HepG2 (cell line): ENCODE data around the gene MMP19. TPM values are rescaled to one million over a fixed set of nuclear protein-coding genes. Genes with fewer than 3 reads are reported as not detected.
A peak's percentile ranks its signal among the peaks of the same experiment; 100 is the strongest.

Experiments used
- ATAC-seq: fragments of 200-7000 bp; cut with Tn5 transposase; 3 replicates; pipeline ENCODE4 v1.9.1; 2020; ENCODE audit warnings: mild to moderate bottlenecking, moderate library complexity
- BruUV-seq: library from RNA; stranded (reverse); fragments of 400-500 nt; replicated peaks from 2 replicates; lab custom pipeline; 2021; lab: Mats Ljungman, UMichigan
- CTCF ChIA-PET: fragments of 300-600 bp; formaldehyde crosslinking; extraction: SDS; loops from one replicate; lab custom pipeline; 2021; ENCODE audit warnings: low total read pairs, inconsistent platforms, low intra/inter-chr PET ratio; lab: Yijun Ruan, JAX
- POLR2A ChIA-PET: fragments of 350-600 bp; sonication (Branson Sonifier 250); formaldehyde crosslinking; loops from one replicate; lab custom pipeline; 2020; ENCODE audit warnings: antibody characterized with exemption, inconsistent platforms; lab: Yijun Ruan, JAX
- DNase-seq: peaks from one replicate; pipeline ENCODE4 v3.0.0-alpha.2; 2015; ENCODE audit warnings: low spot score
- FAIRE-seq: peaks from 3 replicates; lab custom pipeline; 2011; peaks lifted over from hg19 to GRCh38; lab: Jason Lieb, UNC
- H2AFZ ChIP-seq: one replicate; pipeline ENCODE4 v1.6.1; 2011; ENCODE audit warnings: low read length, inconsistent platforms
- H3K27ac ChIP-seq: fragments of 300-600 bp; 3 replicates; pipeline ENCODE4 v1.8.0; 2011; ENCODE audit warnings: mixed run types, mild to moderate bottlenecking, mixed read lengths, low read length, inconsistent platforms; ENCODE audit not compliant: insufficient read depth; ENCODE audit errors: extremely low read length
- H3K27me3 ChIP-seq, 2 experiments: fragments of 200-600 bp in 1 of 2; 2 replicates in 1 of 2; 3 replicates in 1 of 2; pipeline versions ENCODE4 v1.6.0 to v1.8.0; 2011; ENCODE audit warnings: low read length in 2 of 2, mild to moderate bottlenecking in 2 of 2, moderate library complexity in 2 of 2, inconsistent platforms in 1 of 2; ENCODE audit not compliant: insufficient read depth in 2 of 2, control insufficient read depth in 1 of 2
- H3K36me3 ChIP-seq, 2 experiments: fragments of 200-600 bp in 1 of 2; replicated peaks in 1 of 2; 2 replicates in 1 of 2; 3 replicates in 1 of 2; pipeline versions ENCODE4 v1.5.1 to v1.8.0; 2011; ENCODE audit warnings: low read length in 2 of 2, inconsistent platforms in 1 of 2; ENCODE audit not compliant: insufficient read depth in 2 of 2, control insufficient read depth in 1 of 2
- H3K4me1 ChIP-seq: 2 replicates; pipeline ENCODE4 v1.5.1; 2012; ENCODE audit warnings: low read length, inconsistent platforms; ENCODE audit not compliant: insufficient read depth
- H3K4me2 ChIP-seq: 2 replicates; pipeline ENCODE4 v1.6.0; 2011; ENCODE audit warnings: low read depth, low read length, inconsistent platforms
- H3K4me3 ChIP-seq, 3 experiments: fragments of 200-600 bp in 1 of 3; sonication (generic), shearing (Covaris generic) in 1 of 3; replicated peaks in 1 of 3; 2 replicates each; pipeline ENCODE4 v1.5.1; 2011 to 2016; ENCODE audit warnings: low read length in 3 of 3, inconsistent platforms in 2 of 3, low read depth in 2 of 3, mild to moderate bottlenecking in 2 of 3, control low read depth in 1 of 3, mixed read lengths in 1 of 3; ENCODE audit not compliant: insufficient read depth in 1 of 3
- H3K79me2 ChIP-seq: one replicate; pipeline ENCODE4 v1.6.1; 2011; ENCODE audit warnings: low read length, inconsistent platforms; ENCODE audit not compliant: insufficient read depth
- H3K9ac ChIP-seq: 2 replicates; pipeline ENCODE4 v1.6.0; 2011; ENCODE audit warnings: mild to moderate bottlenecking, low read depth, low read length, inconsistent platforms; ENCODE audit not compliant: insufficient read depth
- H3K9me3 ChIP-seq: 2 replicates; pipeline ENCODE4 v1.5.1; 2012; ENCODE audit warnings: mild to moderate bottlenecking, low read length
- H4K20me1 ChIP-seq: 2 replicates; pipeline ENCODE4 v1.6.0; 2011; ENCODE audit warnings: inconsistent platforms, mild to moderate bottlenecking, low read length, moderate library complexity; ENCODE audit not compliant: insufficient read depth
- CBFB ChIP-seq: sonication (generic); formaldehyde crosslinking; IDR thresholded peaks from 2 replicates; pipeline ENCODE4 v1.4.0; 2020; ENCODE audit warnings: missing genetic modification reagents
- EZH2 ChIP-seq: conservative IDR thresholded peaks from 2 replicates; pipeline ENCODE4 v1.6.1; 2012; ENCODE audit warnings: mild to moderate bottlenecking, low read depth, low read length, moderate library complexity
- FLYWCH1 ChIP-seq: sonication (generic); formaldehyde crosslinking; IDR thresholded peaks from 2 replicates; pipeline ENCODE4 v1.8.1; 2023; ENCODE audit warnings: mild to moderate bottlenecking, missing genetic modification reagents
- FOXA3 ChIP-seq: IDR thresholded peaks from 2 replicates; pipeline ENCODE4 v1.6.1; 2016; ENCODE audit warnings: missing genetic modification reagents, missing compliant biosample characterization
- FOXC1 ChIP-seq: sonication (generic); formaldehyde crosslinking; IDR thresholded peaks from 2 replicates; pipeline ENCODE4 v1.8.0; 2022; ENCODE audit warnings: mild to moderate bottlenecking, missing genetic modification reagents, borderline replicate concordance
- HMGA1 ChIP-seq: sonication (generic); formaldehyde crosslinking; conservative IDR thresholded peaks from 2 replicates; pipeline ENCODE4 v1.4.0; 2020; ENCODE audit warnings: missing genetic modification reagents
- KLF11 ChIP-seq: IDR thresholded peaks from 2 replicates; pipeline ENCODE4 v1.6.1; 2016; ENCODE audit warnings: missing compliant biosample characterization
- MAFF ChIP-seq: IDR thresholded peaks from 2 replicates; pipeline ENCODE4 v1.6.1; 2011; ENCODE audit warnings: low read depth, low read length, improper control_type of control experiment
- MBNL3 ChIP-seq: fragments of 250-450 bp; sonication (Bioruptor Pico); conservative IDR thresholded peaks from 2 replicates; pipeline ENCODE4 v1.8.0; 2022; ENCODE audit warnings: mild to moderate bottlenecking, inconsistent platforms
- NCOA2 ChIP-seq: sonication (generic); formaldehyde crosslinking; IDR thresholded peaks from 2 replicates; pipeline ENCODE4 v1.8.0; 2022; ENCODE audit warnings: inconsistent platforms
- STAT5B ChIP-seq: sonication (generic); formaldehyde crosslinking; IDR thresholded peaks from 2 replicates; pipeline ENCODE4 v1.4.0; 2020; ENCODE audit warnings: missing genetic modification reagents
- TCF7L2 ChIP-seq: IDR thresholded peaks from 2 replicates; pipeline ENCODE4 v1.6.1; 2011; ENCODE audit warnings: mild to moderate bottlenecking, low read depth, low read length, moderate library complexity
- YEATS2 ChIP-seq: sonication (generic); formaldehyde crosslinking; IDR thresholded peaks from 2 replicates; pipeline ENCODE4 v1.4.0; 2020; ENCODE audit warnings: missing genetic modification reagents, borderline replicate concordance
- ZBTB7B ChIP-seq: sonication (generic); formaldehyde crosslinking; IDR thresholded peaks from 2 replicates; pipeline ENCODE4 v1.4.0; 2020; ENCODE audit warnings: missing genetic modification reagents
- ZNF274 ChIP-seq: sonication (generic); formaldehyde crosslinking; IDR thresholded peaks from 2 replicates; pipeline ENCODE4 v1.5.1; 2020; ENCODE audit warnings: mild to moderate bottlenecking, missing genetic modification reagents
- ZNF354B ChIP-seq: sonication (generic); formaldehyde crosslinking; IDR thresholded peaks from 2 replicates; pipeline ENCODE4 v1.8.0; 2022; ENCODE audit warnings: mild to moderate bottlenecking, missing genetic modification reagents
- ZNF546 ChIP-seq: sonication (generic); formaldehyde crosslinking; conservative IDR thresholded peaks from 2 replicates; pipeline ENCODE4 v1.8.1; 2023; ENCODE audit warnings: mild to moderate bottlenecking, missing genetic modification reagents
- ZNF556 ChIP-seq: sonication (generic); formaldehyde crosslinking; IDR thresholded peaks from 2 replicates; pipeline ENCODE4 v1.4.0; 2020; ENCODE audit warnings: mild to moderate bottlenecking, missing genetic modification reagents, borderline replicate concordance
- ZNF557 ChIP-seq: sonication (generic); formaldehyde crosslinking; IDR thresholded peaks from 2 replicates; pipeline ENCODE4 v1.4.0; 2020; ENCODE audit warnings: missing genetic modification reagents
- ZNF816 ChIP-seq: sonication (generic); formaldehyde crosslinking; IDR thresholded peaks from 2 replicates; pipeline ENCODE4 v1.8.0; 2022; ENCODE audit warnings: missing genetic modification reagents, mild to moderate bottlenecking, borderline replicate concordance
- WGBS: methylation state at CpG from one replicate; pipeline ENCODE4 v1.1.6; 2017; ENCODE audit warnings: low lambda C conversion rate; 5-methylcytosine and 5-hydroxymethylcytosine counted together
- in situ Hi-C: cut with HindIII; loops from 2 replicates; pipeline ENCODE4 v1.10.0; 2017; ENCODE audit warnings: low pct_unique_long_range_greater_than_20kb; ENCODE audit not compliant: extremely low pct_ligation_motif_present
- intact Hi-C: fragments of 100-400 bp; cut with micrococcal nuclease; formaldehyde crosslinking; loops from one replicate; pipeline ENCODE4 v1.10.0; 2022; ENCODE audit not compliant: unreplicated experiment
- polyA plus RNA-seq, 8 experiments: library from polyadenylated mRNA; depleted of rRNA in 3 of 8; stranded (reverse) in 7 of 8; unstranded in 1 of 8; fragments of >200 nt; fragmentation: Illumina TruSeq in 4 of 8; extraction: Trizol in 4 of 8; gene quantifications; 2 replicates each; pipeline versions ENCODE4 v1.2.1 to v1.2.3, GENCODE V29; 2011 to 2016; ENCODE audit warnings: low read depth in 4 of 8, missing spikeins in 1 of 8, mixed read lengths in 1 of 8; ENCODE audit not compliant: insufficient read depth in 1 of 8
- total RNA-seq, 5 experiments: library from RNA; depleted of rRNA; stranded (reverse); fragments of >200 nt; fragmentation: Illumina TruSeq; extraction: Trizol; gene quantifications; 2 replicates each; pipeline ENCODE4 v1.2.3, GENCODE V29; 2016; ENCODE audit warnings: low read depth in 1 of 5
- TF ChIP-seq, protein P1 (sequence below): sonication (generic); formaldehyde crosslinking; IDR thresholded peaks from 2 replicates; pipeline ENCODE4 v1.8.0; 2022; ENCODE audit warnings: mild to moderate bottlenecking, missing genetic modification reagents
- TF ChIP-seq, protein P2 (sequence below): sonication (generic); formaldehyde crosslinking; IDR thresholded peaks from 2 replicates; pipeline ENCODE4 v1.8.1; 2022; ENCODE audit warnings: mild to moderate bottlenecking, missing genetic modification reagents
- TF ChIP-seq, protein P3 (sequence below): sonication (generic); formaldehyde crosslinking; IDR thresholded peaks from 2 replicates; pipeline ENCODE4 v1.5.1; 2020; ENCODE audit warnings: missing genetic modification reagents, mild to moderate bottlenecking, borderline replicate concordance

MMP19 gene
- total and polyA plus RNA-seq, 2 of the 13 experiments (the other 11 are each of a cell fraction or from before 2014, with no cell fraction given): 0.07 to 0.08 TPM

DNA sequence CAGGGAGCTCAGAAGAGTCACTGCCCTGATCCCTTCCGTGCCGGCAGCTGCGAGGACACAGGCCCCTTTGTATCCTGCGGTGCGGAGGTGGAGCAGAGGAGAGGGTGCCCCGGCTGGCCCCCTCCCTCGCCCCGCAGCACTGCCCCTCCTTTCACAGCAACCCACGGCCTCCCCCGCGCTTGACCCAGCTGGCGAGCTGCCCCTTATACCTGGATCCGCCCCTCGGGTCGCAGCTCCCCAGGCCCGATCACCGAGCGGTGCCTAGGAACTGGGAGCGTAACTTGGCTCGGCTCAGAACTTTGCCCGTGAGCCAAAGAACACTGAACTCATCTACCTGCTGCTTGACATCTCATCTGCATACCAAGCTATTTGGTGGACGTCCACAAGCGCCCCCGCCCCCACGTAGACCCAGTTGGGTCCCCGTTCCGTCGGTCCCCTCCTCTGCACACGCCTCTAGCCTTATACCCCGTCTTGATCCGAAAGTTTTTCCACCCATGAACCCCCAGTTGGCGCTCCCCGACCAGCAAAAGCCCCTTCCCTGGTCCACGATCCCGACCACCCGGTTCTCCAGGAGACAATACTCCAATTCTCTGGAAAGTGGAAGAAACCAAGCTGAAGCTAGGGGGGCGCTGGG, 12.7 kb downstream of the MMP19 start:
- 1% methylated on average over 29 of the region's 37 CpGs for WGBS
- ATAC-seq (peak; percentile 63), DNase-seq (no peak), FAIRE-seq (no peak)
- in situ Hi-C loops: loop anchor here (5.0 kb wide), 1 partner anchor 97 kb away; the partner anchor contains the start of gene PYM1
- intact Hi-C loops: loop anchor here (1.0 kb wide), 2 partner anchors 97 to 211 kb away; partner anchors contain the start of genes PYM1 and RPS26
- Histone ChIP-seq H4K20me1 (no peaks in the 10 kb centered on the region), H3K36me3 (no peaks in the 10 kb centered on the region), H3K9me3 (no peaks in the 10 kb centered on the region), H3K27ac (peak overlapping the region; percentile 93), H3K4me3 (peak overlapping the region; percentile 76 to 87 (median 79)), H3K79me2 (peaks cover 31% of the 10 kb centered on the region), H2AFZ (no peak overlapping the region), H3K4me1 (peaks cover 46% of the 10 kb centered on the region), H3K4me2 (peak overlapping the region; percentile 89), H3K9ac (peak overlapping the region; percentile 90), H3K27me3 (no peaks in the 10 kb centered on the region; a peak in 1 of 5 replicates)
- BruUV-seq: TSS peak; percentile 82
- ChIA-PET POLR2A (interaction anchor here (0.6 to 7.2 kb wide), 33 partner anchors 9 to 807 kb away, joined by 3 to 206 read pairs (median 4); partner anchors contain the start of genes CD63, DGKA, MMP19 and ORMDL2), CTCF (no interaction called here)
- TF ChIP-seq, protein P1, sequence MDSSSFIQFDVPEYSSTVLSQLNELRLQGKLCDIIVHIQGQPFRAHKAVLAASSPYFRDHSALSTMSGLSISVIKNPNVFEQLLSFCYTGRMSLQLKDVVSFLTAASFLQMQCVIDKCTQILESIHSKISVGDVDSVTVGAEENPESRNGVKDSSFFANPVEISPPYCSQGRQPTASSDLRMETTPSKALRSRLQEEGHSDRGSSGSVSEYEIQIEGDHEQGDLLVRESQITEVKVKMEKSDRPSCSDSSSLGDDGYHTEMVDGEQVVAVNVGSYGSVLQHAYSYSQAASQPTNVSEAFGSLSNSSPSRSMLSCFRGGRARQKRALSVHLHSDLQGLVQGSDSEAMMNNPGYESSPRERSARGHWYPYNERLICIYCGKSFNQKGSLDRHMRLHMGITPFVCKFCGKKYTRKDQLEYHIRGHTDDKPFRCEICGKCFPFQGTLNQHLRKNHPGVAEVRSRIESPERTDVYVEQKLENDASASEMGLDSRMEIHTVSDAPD (CRISPR knock-in tag): no peak
- TF ChIP-seq ZNF816 (CRISPR knock-in tag) (no peak; the same call in 1 of the 2 replicates), MBNL3 (CRISPR knock-in tag) (no peak), TCF7L2 (no peak), STAT5B (no peak), KLF11 (CRISPR knock-in tag) (no peak), FLYWCH1 (CRISPR knock-in tag) (no peak), FOXA3 (CRISPR knock-in tag) (no peak), ZNF546 (CRISPR knock-in tag) (no peak), ZNF557 (CRISPR knock-in tag) (no peak), CBFB (CRISPR knock-in tag) (no peak), HMGA1 (CRISPR knock-in tag) (no peak), NCOA2 (CRISPR knock-in tag) (no peak), ZNF274 (no peak), ZNF556 (CRISPR knock-in tag) (peak; percentile 38; the same call in 1 of the 2 replicates), ZNF354B (CRISPR knock-in tag) (no peak), MAFF (no peak), ZBTB7B (CRISPR knock-in tag) (no peak; the same call in 1 of the 2 replicates), EZH2 (no peak), FOXC1 (CRISPR knock-in tag) (no peak), YEATS2 (CRISPR knock-in tag) (no peak)
- TF ChIP-seq, protein P2, sequence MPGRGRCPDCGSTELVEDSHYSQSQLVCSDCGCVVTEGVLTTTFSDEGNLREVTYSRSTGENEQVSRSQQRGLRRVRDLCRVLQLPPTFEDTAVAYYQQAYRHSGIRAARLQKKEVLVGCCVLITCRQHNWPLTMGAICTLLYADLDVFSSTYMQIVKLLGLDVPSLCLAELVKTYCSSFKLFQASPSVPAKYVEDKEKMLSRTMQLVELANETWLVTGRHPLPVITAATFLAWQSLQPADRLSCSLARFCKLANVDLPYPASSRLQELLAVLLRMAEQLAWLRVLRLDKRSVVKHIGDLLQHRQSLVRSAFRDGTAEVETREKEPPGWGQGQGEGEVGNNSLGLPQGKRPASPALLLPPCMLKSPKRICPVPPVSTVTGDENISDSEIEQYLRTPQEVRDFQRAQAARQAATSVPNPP (CRISPR knock-in tag): no peak
- TF ChIP-seq, protein P3, sequence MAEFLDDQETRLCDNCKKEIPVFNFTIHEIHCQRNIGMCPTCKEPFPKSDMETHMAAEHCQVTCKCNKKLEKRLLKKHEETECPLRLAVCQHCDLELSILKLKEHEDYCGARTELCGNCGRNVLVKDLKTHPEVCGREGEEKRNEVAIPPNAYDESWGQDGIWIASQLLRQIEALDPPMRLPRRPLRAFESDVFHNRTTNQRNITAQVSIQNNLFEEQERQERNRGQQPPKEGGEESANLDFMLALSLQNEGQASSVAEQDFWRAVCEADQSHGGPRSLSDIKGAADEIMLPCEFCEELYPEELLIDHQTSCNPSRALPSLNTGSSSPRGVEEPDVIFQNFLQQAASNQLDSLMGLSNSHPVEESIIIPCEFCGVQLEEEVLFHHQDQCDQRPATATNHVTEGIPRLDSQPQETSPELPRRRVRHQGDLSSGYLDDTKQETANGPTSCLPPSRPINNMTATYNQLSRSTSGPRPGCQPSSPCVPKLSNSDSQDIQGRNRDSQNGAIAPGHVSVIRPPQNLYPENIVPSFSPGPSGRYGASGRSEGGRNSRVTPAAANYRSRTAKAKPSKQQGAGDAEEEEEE (CRISPR knock-in tag): no peak
